Type B pancreatic cell (in vitro differentiated cells): ENCODE results near the gene FLT1. TPM values are rescaled to one million over a fixed set of nuclear protein-coding genes. Genes with fewer than 3 reads are reported as not detected.

ENCODE experiments used
- DNase-seq: peaks from one replicate; pipeline ENCODE4 v3.0.0; 2021; ENCODE audit warnings: mixed read lengths; ENCODE audit not compliant: unreplicated experiment; ENCODE audit errors: extremely low spot score
- H3K27ac Mint-ChIP-seq: 2 replicates; pipeline ENCODE4 v1.8.0; 2021; ENCODE audit warnings: mild to moderate bottlenecking, mixed read lengths
- H3K27me3 Mint-ChIP-seq: 2 replicates; pipeline ENCODE4 v1.8.0; 2021; ENCODE audit warnings: mixed read lengths
- H3K36me3 Mint-ChIP-seq: 2 replicates; pipeline ENCODE4 v1.8.0; 2021; ENCODE audit warnings: mixed read lengths
- H3K4me1 Mint-ChIP-seq: one replicate; pipeline ENCODE4 v1.8.0; 2021; ENCODE audit warnings: mixed read lengths; ENCODE audit not compliant: unreplicated experiment
- H3K4me3 Mint-ChIP-seq: 2 replicates; pipeline ENCODE4 v1.8.0; 2021; ENCODE audit warnings: mild to moderate bottlenecking, mixed read lengths
- H3K9me3 Mint-ChIP-seq: 2 replicates; pipeline ENCODE4 v1.8.0; 2021; ENCODE audit warnings: mixed read lengths
- total RNA-seq: library from RNA; stranded (reverse); gene quantifications from 2 replicates; pipeline ENCODE4 v1.2.1, GENCODE V29; 2021; ENCODE audit warnings: low replicate concordance
- TF ChIP-seq, protein P1 (sequence below): fragments of 200-600 bp; sonication (generic); conservative IDR thresholded peaks from 2 replicates; pipeline ENCODE4 v1.5.0; 2021; ENCODE audit warnings: antibody characterized with exemption, mild to moderate bottlenecking

The FLT1 gene
- total RNA-seq, 1 donor from 2014 or later = 1.3 TPM

DNA sequence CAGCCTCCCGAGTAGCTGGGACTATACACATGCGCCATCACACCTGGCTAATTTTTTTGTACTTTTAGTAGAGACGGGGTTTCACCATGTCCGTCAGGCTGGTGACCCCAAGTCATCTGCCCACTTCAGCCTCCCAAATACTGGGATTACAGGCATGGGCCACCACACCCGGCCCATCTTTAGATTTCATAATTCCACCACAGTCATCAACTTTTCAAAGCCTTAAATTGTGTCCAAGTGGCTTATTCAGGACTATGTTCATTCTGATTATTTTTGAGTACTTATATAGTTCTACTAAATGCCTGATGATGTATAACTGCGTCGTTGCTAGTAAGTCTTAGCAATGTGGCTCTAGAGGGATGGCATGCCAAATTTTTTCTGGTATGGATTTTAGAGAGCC lies 36.9 kb downstream of the FLT1 start:
- Mint-ChIP-seq H3K36me3 (no peaks in the 10 kb centered on the region), H3K9me3 (no peaks in the 10 kb centered on the region), H3K27ac (no peak overlapping the region), H3K4me3 (no peak overlapping the region), H3K27me3 (peaks cover 27% of the 10 kb centered on the region), H3K4me1 (no peaks in the 10 kb centered on the region)
- TF ChIP-seq, protein P1, sequence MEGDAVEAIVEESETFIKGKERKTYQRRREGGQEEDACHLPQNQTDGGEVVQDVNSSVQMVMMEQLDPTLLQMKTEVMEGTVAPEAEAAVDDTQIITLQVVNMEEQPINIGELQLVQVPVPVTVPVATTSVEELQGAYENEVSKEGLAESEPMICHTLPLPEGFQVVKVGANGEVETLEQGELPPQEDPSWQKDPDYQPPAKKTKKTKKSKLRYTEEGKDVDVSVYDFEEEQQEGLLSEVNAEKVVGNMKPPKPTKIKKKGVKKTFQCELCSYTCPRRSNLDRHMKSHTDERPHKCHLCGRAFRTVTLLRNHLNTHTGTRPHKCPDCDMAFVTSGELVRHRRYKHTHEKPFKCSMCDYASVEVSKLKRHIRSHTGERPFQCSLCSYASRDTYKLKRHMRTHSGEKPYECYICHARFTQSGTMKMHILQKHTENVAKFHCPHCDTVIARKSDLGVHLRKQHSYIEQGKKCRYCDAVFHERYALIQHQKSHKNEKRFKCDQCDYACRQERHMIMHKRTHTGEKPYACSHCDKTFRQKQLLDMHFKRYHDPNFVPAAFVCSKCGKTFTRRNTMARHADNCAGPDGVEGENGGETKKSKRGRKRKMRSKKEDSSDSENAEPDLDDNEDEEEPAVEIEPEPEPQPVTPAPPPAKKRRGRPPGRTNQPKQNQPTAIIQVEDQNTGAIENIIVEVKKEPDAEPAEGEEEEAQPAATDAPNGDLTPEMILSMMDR = no peak
- no peak for DNase-seq

DNA sequence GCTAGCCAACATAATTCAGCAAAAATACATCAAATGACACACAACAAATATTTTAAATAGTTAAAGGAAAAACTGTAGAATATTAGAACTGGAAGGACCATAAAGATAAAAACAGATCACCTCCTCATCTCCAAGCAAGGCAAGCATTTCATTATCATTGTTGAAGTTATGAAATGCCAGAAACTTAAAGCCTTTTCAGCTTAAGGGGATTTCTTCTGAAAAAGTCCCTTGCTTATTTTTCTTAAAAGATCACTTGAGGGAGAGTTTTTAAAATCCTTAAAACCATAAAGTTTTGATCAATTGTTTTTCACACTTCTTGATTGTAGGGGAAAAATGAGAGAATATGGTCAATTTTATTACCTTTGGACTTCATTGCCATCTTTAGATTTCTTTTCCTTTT lies 37.4 kb downstream of the FLT1 start:
- TF ChIP-seq, protein P1 = no peak
- no peak overlapping the region for H3K4me3 Mint-ChIP-seq
- peaks cover 24% of the 10 kb centered on the region for H3K27me3 Mint-ChIP-seq
- H3K27ac Mint-ChIP-seq = no peak overlapping the region
- no peak for DNase-seq
- no peaks in the 10 kb centered on the region for H3K36me3 Mint-ChIP-seq
- H3K9me3 Mint-ChIP-seq = no peaks in the 10 kb centered on the region
- peaks cover under 1% of the 10 kb centered on the region for H3K4me1 Mint-ChIP-seq

DNA sequence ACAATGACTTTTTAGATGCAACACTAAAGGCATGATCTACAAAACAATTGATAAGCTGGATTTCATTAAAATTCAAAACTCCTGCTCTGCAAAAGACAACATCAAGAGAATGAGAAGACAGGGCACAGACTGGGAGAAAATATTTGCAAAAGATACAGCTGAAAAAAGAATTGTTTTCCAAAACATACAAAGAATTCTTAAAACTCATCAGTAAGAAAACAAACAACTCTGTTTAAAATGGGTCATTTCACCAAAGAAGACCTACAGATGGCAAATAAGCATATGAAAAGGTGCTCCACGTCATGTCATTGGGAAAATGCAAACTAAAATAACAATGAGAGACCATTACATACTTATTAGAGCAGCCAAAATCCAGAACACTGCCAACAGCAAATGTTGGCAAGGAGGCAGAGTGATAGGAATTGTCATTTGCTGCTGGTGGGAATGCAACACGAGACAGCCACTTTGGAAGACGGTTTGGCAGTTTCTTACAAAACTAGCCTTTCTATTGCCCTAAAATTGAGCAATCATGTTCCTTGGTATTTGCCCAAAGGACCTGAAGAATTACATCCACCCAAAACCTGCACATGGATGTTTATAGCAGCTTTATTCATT lies 39.2 kb downstream of the FLT1 start:
- H3K36me3 Mint-ChIP-seq = no peaks in the 10 kb centered on the region
- no peaks in the 10 kb centered on the region for H3K9me3 Mint-ChIP-seq

DNA sequence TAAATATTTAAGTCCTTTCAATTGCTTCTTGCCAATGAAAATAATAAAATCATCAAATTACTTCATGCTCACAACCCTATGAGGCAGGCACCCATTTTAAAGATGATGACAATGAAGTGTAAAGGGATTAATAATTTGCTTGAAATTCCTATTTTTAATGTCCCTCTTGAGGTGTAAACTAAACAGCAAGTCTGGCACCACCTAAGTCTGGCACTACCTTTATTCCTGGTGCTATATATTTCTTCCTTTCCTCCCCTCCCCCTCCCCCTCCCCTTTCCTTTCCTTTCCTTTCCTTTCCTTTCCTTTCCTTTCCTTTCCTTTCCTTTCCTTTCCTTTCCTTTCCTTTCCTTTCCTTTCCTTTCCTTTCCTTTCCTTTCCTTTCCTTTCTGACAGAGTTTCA lies 42.2 kb downstream of the FLT1 start:
- no peak overlapping the region for H3K27ac Mint-ChIP-seq
- H3K9me3 Mint-ChIP-seq = no peaks in the 10 kb centered on the region
- TF ChIP-seq, protein P1 = no peak
- no peak for DNase-seq
- peaks cover 23% of the 10 kb centered on the region for H3K27me3 Mint-ChIP-seq
- no peak overlapping the region for H3K4me3 Mint-ChIP-seq
- H3K4me1 Mint-ChIP-seq = peaks cover 17% of the 10 kb centered on the region
- no peaks in the 10 kb centered on the region for H3K36me3 Mint-ChIP-seq

More for the DNA sequence above, 39.2 kb downstream of the FLT1 start:
- DNase-seq = no peak
- peaks cover 8% of the 10 kb centered on the region for H3K4me1 Mint-ChIP-seq
- no peak overlapping the region for H3K4me3 Mint-ChIP-seq
- H3K27ac Mint-ChIP-seq = no peak overlapping the region
- TF ChIP-seq, protein P1 = no peak
- H3K27me3 Mint-ChIP-seq = peaks cover 24% of the 10 kb centered on the region

DNA sequence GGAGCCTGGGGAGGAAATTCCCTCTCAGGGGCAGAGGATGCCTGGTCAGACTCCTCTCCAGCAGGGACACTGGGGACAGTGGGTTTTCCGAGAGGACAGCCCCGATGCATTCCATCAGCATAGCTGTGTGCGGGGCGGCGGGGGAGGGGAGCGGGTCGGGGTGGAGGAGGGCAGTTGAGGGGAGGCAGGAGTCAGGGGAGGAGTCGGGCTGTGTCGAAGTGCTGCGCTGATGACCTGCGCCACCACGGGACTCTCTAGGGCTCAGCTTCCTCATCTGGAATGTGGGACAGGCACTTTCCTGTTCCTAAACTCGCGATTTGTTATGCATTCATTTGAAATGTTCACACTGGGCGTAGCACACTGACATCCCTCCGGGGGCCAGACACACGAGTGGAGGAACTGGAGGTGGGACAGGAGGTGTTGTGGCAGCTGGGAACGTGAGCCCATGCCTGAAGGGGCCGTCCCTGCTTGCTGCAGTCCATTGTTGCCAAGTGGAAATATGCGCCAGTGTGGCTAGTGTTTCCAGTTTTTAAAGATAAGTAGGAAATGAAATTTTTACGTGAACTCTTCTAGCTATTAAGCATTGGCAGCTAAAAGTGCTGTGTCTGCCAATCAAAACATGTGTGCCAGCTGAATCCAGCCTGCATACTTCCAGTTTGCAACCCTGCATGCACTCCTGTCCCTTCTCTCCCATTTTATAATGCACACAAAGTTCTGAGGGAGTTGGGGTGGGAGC lies 43.3 kb downstream of the FLT1 start:
- peaks cover 17% of the 10 kb centered on the region for H3K4me1 Mint-ChIP-seq
- no peaks in the 10 kb centered on the region for H3K9me3 Mint-ChIP-seq
- H3K27ac Mint-ChIP-seq = no peak overlapping the region
- no peak overlapping the region for H3K4me3 Mint-ChIP-seq
- peaks cover 17% of the 10 kb centered on the region for H3K27me3 Mint-ChIP-seq
- TF ChIP-seq, protein P1 = no peak
- DNase-seq = no peak
- H3K36me3 Mint-ChIP-seq = no peaks in the 10 kb centered on the region
